CD8-positive, alpha-beta memory T cell (primary cell): Measurements from ENCODE around the gene LUZP2. TPM values are rescaled to one million over a fixed set of nuclear protein-coding genes. Genes with fewer than 3 reads are reported as not detected.
A peak's percentile ranks its signal among the peaks of the same experiment; 100 is the strongest.

Experiments
- CTCF ChIA-PET: fragments of 350-600 bp; sonication (Branson Sonifier 250); formaldehyde crosslinking; loops from one replicate; lab custom pipeline; 2021; ENCODE audit warnings: antibody characterized with exemption; lab: Charles Lee
- POLR2A ChIA-PET: fragments of 350-600 bp; sonication (Branson Sonifier 250); formaldehyde crosslinking; loops from one replicate; lab custom pipeline; 2021; ENCODE audit warnings: antibody characterized with exemption; lab: Charles Lee
- DNase-seq, 5 donors: peaks; one replicate each; pipeline versions ENCODE4 v3.0.0 to v3.0.0-alpha.2; 2020 to 2022; ENCODE audit warnings: mixed read lengths in 1 of 5
- H3K27ac ChIP-seq: one replicate; pipeline ENCODE4 v1.7.0; 2013; ENCODE audit warnings: low read depth, mild to moderate bottlenecking, low read length, moderate library complexity
- H3K27me3 ChIP-seq: 2 replicates; pipeline ENCODE4 v1.7.0; 2013; ENCODE audit warnings: low read length, mild to moderate bottlenecking; ENCODE audit not compliant: insufficient read depth, poor library complexity, severe bottlenecking
- H3K36me3 ChIP-seq: 2 replicates; pipeline ENCODE4 v1.7.0; 2013; ENCODE audit warnings: mild to moderate bottlenecking, low read length, moderate library complexity; ENCODE audit not compliant: insufficient read depth
- H3K4me1 ChIP-seq: 2 replicates; pipeline ENCODE4 v1.7.0; 2013; ENCODE audit warnings: mild to moderate bottlenecking, low read length, moderate library complexity; ENCODE audit not compliant: insufficient read depth
- H3K4me3 ChIP-seq: 2 replicates; pipeline ENCODE4 v1.7.0; 2013; ENCODE audit warnings: mild to moderate bottlenecking, low read length
- H3K9me3 ChIP-seq: 2 replicates; pipeline ENCODE4 v1.7.0; 2013; ENCODE audit warnings: mild to moderate bottlenecking, low read length
- H3K27ac Mint-ChIP-seq, 8 donors: one replicate each; pipeline ENCODE4 v1.8.0; 2020 to 2021; ENCODE audit warnings: mixed read lengths in 8 of 8, mild to moderate bottlenecking in 6 of 8, inconsistent platforms in 3 of 8, moderate library complexity in 3 of 8
- H3K27me3 Mint-ChIP-seq, 2 donors: one replicate each; pipeline ENCODE4 v1.8.0; 2020 to 2021; ENCODE audit warnings: mixed read lengths in 2 of 2, mild to moderate bottlenecking in 1 of 2, moderate library complexity in 1 of 2
- H3K36me3 Mint-ChIP-seq, 3 donors: one replicate each; pipeline ENCODE4 v1.8.0; 2020 to 2021; ENCODE audit warnings: mixed read lengths in 3 of 3, inconsistent platforms in 1 of 3, mild to moderate bottlenecking in 1 of 3
- H3K4me1 Mint-ChIP-seq, 3 donors: one replicate each; pipeline ENCODE4 v1.8.0; 2020 to 2021; ENCODE audit warnings: mixed read lengths in 3 of 3, inconsistent platforms in 1 of 3, mild to moderate bottlenecking in 1 of 3
- H3K4me3 Mint-ChIP-seq, 7 donors: one replicate each; pipeline ENCODE4 v1.8.0; 2020 to 2021; ENCODE audit warnings: mixed read lengths in 7 of 7, mild to moderate bottlenecking in 6 of 7, moderate library complexity in 4 of 7, inconsistent platforms in 2 of 7
- H3K9me3 Mint-ChIP-seq, 5 donors: one replicate each; pipeline ENCODE4 v1.8.0; 2020 to 2022; ENCODE audit warnings: mixed read lengths in 5 of 5, mild to moderate bottlenecking in 3 of 5, moderate library complexity in 2 of 5, inconsistent platforms in 1 of 5
- polyA plus RNA-seq: library from polyadenylated mRNA; unstranded; fragments of 300-500 nt; fragmentation: Illumina TruSeq; gene quantifications from one replicate; pipeline ENCODE4 v1.2.3, GENCODE V29; 2021
- total RNA-seq, 2 experiments: library from RNA; stranded (reverse); gene quantifications; one replicate each; pipeline ENCODE4 v1.2.3, GENCODE V29; 2021

The LUZP2 gene
- total and polyA plus RNA-seq, 3 experiments from 2014 or later, result not detected

GRCh38 chr11:24855951-24856350 lies 359.1 kb downstream of the LUZP2 start:
- no peaks in the 10 kb centered on the region for H3K4me1 ChIP-seq
- no peak overlapping the region for H3K27ac ChIP-seq
- ChIA-PET POLR2A (no interaction called here), CTCF (no interaction called here)
- H3K36me3 Mint-ChIP-seq, result no peaks in the 10 kb centered on the region
- no peaks in the 10 kb centered on the region for H3K4me1 Mint-ChIP-seq
- no peak overlapping the region for H3K4me3 Mint-ChIP-seq
- no peak overlapping the region for H3K27ac Mint-ChIP-seq
- H3K4me3 ChIP-seq, result no peak overlapping the region
- peaks cover 2 to 24% (median 19%) of the 10 kb centered on the region in 5 donors for H3K9me3 Mint-ChIP-seq
- no peak for DNase-seq
- no peaks in the 10 kb centered on the region for H3K27me3 ChIP-seq
- H3K36me3 ChIP-seq, result no peaks in the 10 kb centered on the region
- H3K27me3 Mint-ChIP-seq, result no peaks in the 10 kb centered on the region
- H3K9me3 ChIP-seq, result no peaks in the 10 kb centered on the region

DNA sequence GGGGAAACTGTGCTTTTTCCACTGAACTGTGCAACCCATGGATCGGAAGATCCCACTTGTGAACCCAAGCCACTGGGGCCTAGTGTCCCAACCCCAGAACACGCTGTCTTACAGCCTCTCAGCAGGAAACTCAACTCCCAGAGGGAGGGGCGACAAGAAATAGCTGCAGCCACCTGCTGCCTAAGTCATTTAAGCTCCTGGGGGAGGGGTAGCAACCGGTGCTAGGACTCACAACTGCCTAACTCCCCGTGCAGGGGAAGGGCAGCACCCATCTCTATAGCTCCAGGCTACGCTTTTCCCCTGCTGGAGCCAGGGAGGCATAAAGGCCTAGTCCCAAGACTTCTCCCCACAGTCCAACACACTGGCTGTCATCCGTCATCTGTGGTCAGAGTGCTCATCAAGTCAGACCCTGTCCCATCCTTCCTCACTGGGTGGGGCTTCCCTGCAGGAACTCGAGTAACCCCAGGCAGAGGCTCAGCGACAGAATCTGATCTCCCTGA lies 363.0 kb downstream of the LUZP2 start:
- POLR2A ChIA-PET, result no interaction called here
- H3K9me3 Mint-ChIP-seq, result peaks cover 1 to 22% (median 15%) of the 10 kb centered on the region in 5 donors
- H3K36me3 ChIP-seq, result no peaks in the 10 kb centered on the region
- H3K27ac ChIP-seq, result no peak overlapping the region
- no peaks in the 10 kb centered on the region for H3K36me3 Mint-ChIP-seq
- no peaks in the 10 kb centered on the region for H3K4me1 ChIP-seq
- no peaks in the 10 kb centered on the region for H3K27me3 Mint-ChIP-seq
- no peak for DNase-seq
- no peaks in the 10 kb centered on the region for H3K27me3 ChIP-seq
- no peaks in the 10 kb centered on the region for H3K9me3 ChIP-seq
- CTCF ChIA-PET, result no interaction called here
- H3K4me3 ChIP-seq, result no peak overlapping the region
- H3K4me3 Mint-ChIP-seq, result no peak overlapping the region
- H3K27ac Mint-ChIP-seq, result peak overlapping the region in 1 of 8 donors; percentile 50
- H3K4me1 Mint-ChIP-seq, result no peaks in the 10 kb centered on the region

DNA sequence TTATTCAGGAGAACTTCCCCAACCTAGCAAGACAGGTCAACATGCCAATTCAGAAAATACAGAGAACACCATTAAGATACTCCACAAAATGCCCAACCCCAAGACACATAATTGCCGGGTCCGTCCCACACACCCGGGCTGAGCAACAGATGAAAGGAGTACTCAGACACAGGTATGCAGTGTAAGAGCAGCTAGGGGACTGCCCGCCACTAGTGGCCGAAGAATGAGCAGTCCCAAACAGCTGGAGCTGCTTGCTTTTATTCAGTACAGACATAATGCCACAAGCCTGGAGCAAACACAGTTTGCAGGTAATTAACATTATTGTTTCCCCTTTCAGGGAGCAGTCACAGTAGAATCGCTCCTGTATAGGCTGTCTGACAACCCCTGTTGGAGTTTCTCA lies 364.6 kb downstream of the LUZP2 start:
- H3K27me3 Mint-ChIP-seq, result no peaks in the 10 kb centered on the region
- peaks cover 1 to 17% (median 14%) of the 10 kb centered on the region in 5 donors for H3K9me3 Mint-ChIP-seq
- no peak overlapping the region for H3K4me3 Mint-ChIP-seq
- H3K4me1 ChIP-seq, result no peaks in the 10 kb centered on the region
- no peaks in the 10 kb centered on the region for H3K36me3 ChIP-seq
- H3K27me3 ChIP-seq, result no peaks in the 10 kb centered on the region
- no peaks in the 10 kb centered on the region for H3K4me1 Mint-ChIP-seq
- H3K4me3 ChIP-seq, result no peak overlapping the region
- H3K36me3 Mint-ChIP-seq, result no peaks in the 10 kb centered on the region
- H3K27ac ChIP-seq, result no peak overlapping the region
- no peak overlapping the region for H3K27ac Mint-ChIP-seq
- ChIA-PET CTCF (no interaction called here), POLR2A (no interaction called here)
- no peak for DNase-seq
- H3K9me3 ChIP-seq, result no peaks in the 10 kb centered on the region

DNA sequence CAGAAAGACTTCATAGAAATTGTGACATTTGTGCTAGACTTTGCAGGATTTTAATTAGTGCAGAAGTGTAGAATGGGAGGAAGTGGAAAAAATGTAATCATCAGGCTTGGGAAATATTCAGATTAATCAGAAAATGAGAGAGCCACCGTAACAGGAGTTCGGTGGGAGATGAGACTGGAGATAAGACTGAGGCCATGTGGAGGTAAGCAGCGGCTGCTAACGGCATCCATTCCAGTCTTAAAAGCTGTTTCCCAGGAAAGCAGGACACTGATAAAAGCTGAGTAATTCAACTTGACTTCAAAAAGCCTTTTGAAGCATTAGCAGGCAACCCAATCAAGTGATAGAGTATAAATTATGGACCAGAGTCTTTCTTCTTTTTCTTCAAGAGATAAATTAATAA lies 369.9 kb downstream of the LUZP2 start:
- ChIA-PET CTCF (no interaction called here), POLR2A (no interaction called here)
- no peak overlapping the region for H3K4me3 Mint-ChIP-seq
- Histone ChIP-seq H3K9me3 (no peaks in the 10 kb centered on the region), H3K4me1 (no peaks in the 10 kb centered on the region), H3K27me3 (no peaks in the 10 kb centered on the region), H3K36me3 (no peaks in the 10 kb centered on the region), H3K27ac (no peak overlapping the region), H3K4me3 (no peak overlapping the region)
- no peak overlapping the region for H3K27ac Mint-ChIP-seq
- H3K4me1 Mint-ChIP-seq, result no peaks in the 10 kb centered on the region
- DNase-seq, result no peak
- H3K36me3 Mint-ChIP-seq, result no peaks in the 10 kb centered on the region
- H3K27me3 Mint-ChIP-seq, result no peaks in the 10 kb centered on the region
- peaks cover 2 to 23% (median 10%) of the 10 kb centered on the region in 5 donors for H3K9me3 Mint-ChIP-seq

- no peaks in the 10 kb centered on the region for H3K36me3 Mint-ChIP-seq
- H3K4me1 Mint-ChIP-seq, result no peaks in the 10 kb centered on the region
- no peak overlapping the region for H3K4me3 Mint-ChIP-seq
- H3K27me3 Mint-ChIP-seq, result no peaks in the 10 kb centered on the region
- Histone ChIP-seq H3K27ac (no peak overlapping the region), H3K36me3 (no peaks in the 10 kb centered on the region), H3K4me1 (no peaks in the 10 kb centered on the region), H3K4me3 (no peak overlapping the region), H3K27me3 (no peaks in the 10 kb centered on the region), H3K9me3 (no peaks in the 10 kb centered on the region)
- no peak overlapping the region for H3K27ac Mint-ChIP-seq
- peaks cover 4 to 31% (median 11%) of the 10 kb centered on the region in 5 donors for H3K9me3 Mint-ChIP-seq
- ChIA-PET POLR2A (no interaction called here), CTCF (no interaction called here)
- DNase-seq, result no peak
Measured at GRCh38 chr11:24870048-24870447, 373.2 kb downstream of the LUZP2 start.

DNA sequence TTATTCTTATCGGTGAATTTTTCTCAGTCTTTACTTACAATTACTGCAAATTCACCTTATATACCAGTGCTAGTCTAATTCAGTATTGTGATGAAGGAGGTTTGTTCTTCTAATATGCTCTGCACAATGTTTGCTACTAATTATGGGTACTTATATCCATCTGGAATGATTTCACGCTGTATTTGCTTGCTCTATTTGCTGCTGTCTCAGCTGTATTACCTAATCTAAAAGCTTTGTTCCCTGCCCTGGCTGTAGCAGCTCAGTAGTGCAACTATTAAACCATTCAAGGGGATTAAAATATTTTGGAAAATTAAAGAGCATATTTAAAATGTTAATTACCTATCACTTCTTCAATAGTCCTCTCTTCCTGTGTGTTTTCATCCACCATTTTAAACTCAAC lies 375.3 kb downstream of the LUZP2 start:
- ChIA-PET CTCF (no interaction called here), POLR2A (no interaction called here)
- no peak for DNase-seq
- Mint-ChIP-seq H3K9me3 (peaks cover 4 to 27% (median 8%) of the 10 kb centered on the region in 5 donors), H3K27me3 (no peaks in the 10 kb centered on the region), H3K27ac (no peak overlapping the region), H3K4me1 (no peaks in the 10 kb centered on the region), H3K36me3 (no peaks in the 10 kb centered on the region), H3K4me3 (no peak overlapping the region)
- no peaks in the 10 kb centered on the region for H3K27me3 ChIP-seq
- H3K27ac ChIP-seq, result no peak overlapping the region
- no peak overlapping the region for H3K4me3 ChIP-seq
- H3K9me3 ChIP-seq, result no peaks in the 10 kb centered on the region
- H3K4me1 ChIP-seq, result no peaks in the 10 kb centered on the region
- no peaks in the 10 kb centered on the region for H3K36me3 ChIP-seq

GRCh38 chr11:24872651-24873311 lies 375.9 kb downstream of the LUZP2 start:
- Histone ChIP-seq H3K4me3 (no peak overlapping the region), H3K27ac (no peak overlapping the region), H3K9me3 (no peaks in the 10 kb centered on the region), H3K4me1 (no peaks in the 10 kb centered on the region), H3K36me3 (no peaks in the 10 kb centered on the region), H3K27me3 (no peaks in the 10 kb centered on the region)
- Mint-ChIP-seq H3K9me3 (peaks cover 2 to 28% (median 9%) of the 10 kb centered on the region in 5 donors), H3K27ac (no peak overlapping the region), H3K27me3 (no peaks in the 10 kb centered on the region), H3K4me3 (no peak overlapping the region), H3K36me3 (no peaks in the 10 kb centered on the region), H3K4me1 (no peaks in the 10 kb centered on the region)
- ChIA-PET CTCF (no interaction called here), POLR2A (no interaction called here)
- DNase-seq, result no peak

GRCh38 chr11:24880962-24881361 lies 384.1 kb downstream of the LUZP2 start:
- Mint-ChIP-seq H3K27ac (no peak overlapping the region), H3K4me3 (no peak overlapping the region), H3K9me3 (peaks cover 5 to 32% (median 14%) of the 10 kb centered on the region in 5 donors), H3K36me3 (no peaks in the 10 kb centered on the region), H3K4me1 (no peaks in the 10 kb centered on the region), H3K27me3 (no peaks in the 10 kb centered on the region)
- POLR2A ChIA-PET, result no interaction called here
- Histone ChIP-seq H3K4me1 (no peaks in the 10 kb centered on the region), H3K9me3 (no peaks in the 10 kb centered on the region), H3K36me3 (no peaks in the 10 kb centered on the region), H3K27me3 (no peaks in the 10 kb centered on the region), H3K4me3 (no peak overlapping the region), H3K27ac (no peak overlapping the region)
- DNase-seq, result no peak
- CTCF ChIA-PET, result no interaction called here
